Inflammatory macrophage treated with lipopolysaccharide for 1 hour (primary cell): ENCODE measurements around the gene DERL2.
"Not testable (repeated sequence)": the region's sequence is repeated elsewhere in the genome, so short reads cannot be mapped to it uniquely, and the experiment has no call there.

Experiments used
- DNase-seq, 2 donors: peaks; one replicate each; pipeline ENCODE4 v3.0.0-alpha.2; 2020 to 2022

DERL2 gene

GRCh38 chr17:5435781-5436315 lies 50.1 kb downstream of the DERL2 start:
- DNase-seq, result not testable (repeated sequence)

- DNase-seq, result no peak
Measured at GRCh38 chr17:5434984-5435383, 51.0 kb downstream of the DERL2 start.

GRCh38 chr17:5431949-5432556 lies 53.9 kb downstream of the DERL2 start:
- no peak for DNase-seq

GRCh38 chr17:5431234-5431633 lies 54.7 kb downstream of the DERL2 start:
- not testable (repeated sequence) for DNase-seq

- DNase-seq, result no peak
Measured at GRCh38 chr17:5430413-5430999, 55.5 kb downstream of the DERL2 start.

GRCh38 chr17:5429191-5429887 lies 56.6 kb downstream of the DERL2 start:
- no peak for DNase-seq

DNA sequence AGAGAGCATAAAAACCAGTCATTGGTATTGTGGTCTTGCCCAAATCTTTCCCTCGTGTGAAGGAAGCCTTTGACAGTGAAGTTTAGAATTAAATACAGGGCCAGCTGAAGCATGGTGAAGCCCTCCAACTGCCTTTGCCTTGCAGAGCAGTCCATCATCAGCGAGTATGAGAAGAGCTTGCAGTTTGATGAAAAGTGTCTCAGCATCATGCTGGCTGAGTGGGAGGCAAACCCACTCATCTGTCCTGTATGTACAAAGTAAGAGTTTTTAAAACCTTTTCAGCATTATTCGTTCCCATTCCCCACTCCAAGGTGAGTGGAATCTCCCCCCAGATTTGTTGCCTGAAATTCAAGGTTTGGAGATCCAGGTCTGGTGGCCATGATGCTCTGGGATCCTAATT lies 60.2 kb downstream of the DERL2 start:
- DNase-seq, result no peak

DNA sequence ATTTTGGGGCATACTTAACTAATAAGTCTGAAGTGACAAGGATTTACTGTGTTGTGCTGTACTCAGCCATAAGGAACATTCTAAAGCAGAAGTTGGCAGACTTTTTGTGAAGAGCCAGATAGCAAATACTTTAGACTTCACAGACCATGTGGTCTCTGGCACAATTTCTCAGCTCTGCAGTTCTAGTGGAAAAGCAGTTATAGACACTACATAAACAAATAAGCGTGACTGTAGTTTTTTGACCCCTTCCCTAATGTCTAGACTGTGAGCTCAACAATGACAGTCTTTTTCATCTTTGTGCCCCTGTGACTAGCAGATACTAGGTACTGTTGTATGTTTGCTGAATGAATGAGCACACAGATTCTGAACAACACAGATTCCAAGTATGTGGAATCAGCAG lies 61.1 kb downstream of the DERL2 start:
- no peak for DNase-seq

DNA sequence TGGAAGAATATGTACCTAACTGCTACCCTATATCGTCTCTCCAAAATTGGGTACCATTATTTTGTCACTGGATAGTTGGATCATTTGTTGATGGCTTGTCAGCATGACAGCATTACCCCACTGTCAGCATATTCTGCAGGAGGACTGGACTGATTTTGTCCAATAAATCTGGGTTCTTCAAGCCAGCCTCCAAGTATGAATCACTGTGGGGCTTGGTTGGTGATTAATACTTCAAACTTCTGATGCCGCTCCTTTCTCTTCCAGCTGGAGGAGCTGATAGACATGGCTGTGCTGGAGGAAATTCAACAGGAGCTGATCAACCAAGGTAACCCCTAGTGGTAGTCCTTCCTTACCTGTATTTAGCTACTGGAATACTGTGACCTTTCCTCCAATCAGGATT lies 63.5 kb downstream of the DERL2 start:
- DNase-seq, result no peak
